Measurements from ENCODE around the gene C6orf120. TPM values are rescaled to one million over a fixed set of nuclear protein-coding genes. Genes with fewer than 3 reads are reported as not detected.

The C6orf120 gene
- total RNA-seq, 1 donor from 2014 or later: 22.0 TPM

DNA sequence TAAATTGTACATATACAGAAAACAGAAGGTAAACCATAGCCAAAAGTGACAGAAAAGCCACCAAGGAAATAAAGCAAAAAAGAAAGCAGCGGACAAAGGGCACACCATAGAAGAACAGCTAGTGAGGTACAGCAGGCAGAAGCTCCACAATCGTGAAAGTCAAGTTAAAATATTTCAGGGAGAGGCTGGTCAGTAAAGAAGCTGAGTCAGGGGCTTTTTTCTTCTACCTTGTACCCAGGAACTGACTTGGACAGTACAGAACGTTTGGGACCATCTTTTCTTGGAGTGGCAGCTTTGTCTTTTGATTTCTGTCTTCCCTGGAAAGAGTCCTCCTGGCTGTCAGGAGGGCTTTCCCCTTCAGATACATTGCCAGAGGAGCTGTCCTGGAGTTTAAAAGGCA lies 8.1 kb downstream of the C6orf120 start:
- Histone ChIP-seq H3K36me3 (peaks cover 66% of the 10 kb centered on the region), H3K27me3 (no peaks in the 10 kb centered on the region), H3K4me3 (no peak overlapping the region), H3K27ac (no peak overlapping the region), H3K9me3 (no peaks in the 10 kb centered on the region), H3K4me1 (no peaks in the 10 kb centered on the region)
- intact Hi-C loops (cut with DNase I): no loop called here
- TF ChIP-seq, protein P1, sequence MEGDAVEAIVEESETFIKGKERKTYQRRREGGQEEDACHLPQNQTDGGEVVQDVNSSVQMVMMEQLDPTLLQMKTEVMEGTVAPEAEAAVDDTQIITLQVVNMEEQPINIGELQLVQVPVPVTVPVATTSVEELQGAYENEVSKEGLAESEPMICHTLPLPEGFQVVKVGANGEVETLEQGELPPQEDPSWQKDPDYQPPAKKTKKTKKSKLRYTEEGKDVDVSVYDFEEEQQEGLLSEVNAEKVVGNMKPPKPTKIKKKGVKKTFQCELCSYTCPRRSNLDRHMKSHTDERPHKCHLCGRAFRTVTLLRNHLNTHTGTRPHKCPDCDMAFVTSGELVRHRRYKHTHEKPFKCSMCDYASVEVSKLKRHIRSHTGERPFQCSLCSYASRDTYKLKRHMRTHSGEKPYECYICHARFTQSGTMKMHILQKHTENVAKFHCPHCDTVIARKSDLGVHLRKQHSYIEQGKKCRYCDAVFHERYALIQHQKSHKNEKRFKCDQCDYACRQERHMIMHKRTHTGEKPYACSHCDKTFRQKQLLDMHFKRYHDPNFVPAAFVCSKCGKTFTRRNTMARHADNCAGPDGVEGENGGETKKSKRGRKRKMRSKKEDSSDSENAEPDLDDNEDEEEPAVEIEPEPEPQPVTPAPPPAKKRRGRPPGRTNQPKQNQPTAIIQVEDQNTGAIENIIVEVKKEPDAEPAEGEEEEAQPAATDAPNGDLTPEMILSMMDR (IDR thresholded peaks at IDR 0.05): no peak
- no peak for DNase-seq
- ATAC-seq: no peak

DNA sequence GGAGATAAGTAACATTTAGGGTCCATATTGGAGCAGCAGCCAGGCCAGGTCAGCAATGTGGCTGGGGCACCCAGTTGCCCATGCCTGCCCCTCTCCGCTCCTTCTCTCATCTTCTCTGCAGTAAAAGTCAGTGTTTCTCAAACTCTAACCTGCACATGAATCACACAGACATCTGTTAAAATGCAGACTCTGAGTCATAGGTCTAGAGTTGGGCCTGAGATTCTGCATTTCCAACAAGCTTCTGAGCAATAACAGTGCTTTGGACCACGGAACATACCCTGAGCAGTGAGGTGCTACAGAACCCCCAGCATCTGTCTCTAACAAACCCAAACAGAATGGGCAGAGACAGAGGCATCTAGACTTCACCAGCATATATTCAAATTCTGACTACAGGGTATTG lies 12.3 kb downstream of the C6orf120 start:
- ATAC-seq: no peak
- Histone ChIP-seq H3K4me3 (no peak overlapping the region), H3K4me1 (no peaks in the 10 kb centered on the region), H3K27me3 (no peaks in the 10 kb centered on the region), H3K9me3 (no peaks in the 10 kb centered on the region), H3K27ac (no peak overlapping the region), H3K36me3 (peaks cover 73% of the 10 kb centered on the region)
- TF ChIP-seq, protein P1 (IDR thresholded peaks at IDR 0.05): no peak
- intact Hi-C loops (cut with DNase I): no loop called here
- no peak for DNase-seq

DNA sequence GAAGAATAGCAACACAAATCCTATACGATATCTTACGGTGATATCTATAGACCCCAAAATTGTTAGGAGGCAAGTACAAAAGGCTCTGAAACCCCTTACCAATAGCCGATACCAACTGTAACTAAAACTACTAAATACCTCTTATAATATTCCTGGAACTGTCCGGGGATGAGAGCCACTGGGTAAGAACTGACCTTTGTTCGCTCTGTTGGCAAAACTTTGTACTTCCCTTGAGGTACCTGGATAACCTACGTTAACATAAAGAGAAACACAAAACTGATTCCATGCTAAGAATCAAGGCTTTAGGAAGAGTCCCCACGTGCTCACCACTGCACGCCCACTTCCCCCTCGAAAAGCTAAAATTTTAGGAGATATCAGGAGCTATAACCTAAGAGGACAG lies 12.7 kb downstream of the C6orf120 start:
- intact Hi-C loops (cut with DNase I): no loop called here
- Histone ChIP-seq H3K9me3 (no peaks in the 10 kb centered on the region), H3K4me3 (no peak overlapping the region), H3K27me3 (no peaks in the 10 kb centered on the region), H3K27ac (no peak overlapping the region), H3K4me1 (no peaks in the 10 kb centered on the region), H3K36me3 (peaks cover 69% of the 10 kb centered on the region)
- TF ChIP-seq, protein P1 (IDR thresholded peaks at IDR 0.05): no peak
- DNase-seq: no peak
- no peak for ATAC-seq

DNA sequence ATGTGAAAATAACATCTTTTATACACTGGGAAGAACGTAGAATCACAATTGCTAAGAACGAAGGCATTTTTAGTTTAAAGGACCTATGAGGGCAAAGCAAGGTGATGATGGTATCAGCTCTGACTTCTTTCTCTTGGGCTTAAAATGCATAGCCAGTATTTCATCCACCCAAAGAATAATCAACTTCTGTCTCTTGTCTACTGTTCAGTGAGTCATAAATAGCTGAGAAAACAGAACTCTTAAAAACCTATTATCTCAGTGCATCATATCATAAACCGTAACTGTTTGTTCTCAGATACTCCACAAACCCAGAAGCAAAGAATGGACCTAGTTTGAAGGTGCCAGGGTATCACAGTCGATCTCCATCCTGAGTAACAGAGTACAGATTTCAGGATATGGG lies 17.2 kb downstream of the C6orf120 start:
- no peak overlapping the region for H3K27ac ChIP-seq
- no peaks in the 10 kb centered on the region for H3K27me3 ChIP-seq
- no peaks in the 10 kb centered on the region for H3K9me3 ChIP-seq
- peaks cover 29% of the 10 kb centered on the region for H3K36me3 ChIP-seq
- intact Hi-C loops (cut with DNase I): no loop called here
- H3K4me3 ChIP-seq: no peak overlapping the region
- TF ChIP-seq, protein P1 (IDR thresholded peaks at IDR 0.05): no peak
- DNase-seq: no peak
- ATAC-seq: no peak
- peaks cover 8% of the 10 kb centered on the region for H3K4me1 ChIP-seq

GRCh38 chr6:169720207-169720855 lies 18.4 kb downstream of the C6orf120 start:
- H3K27me3 ChIP-seq: no peaks in the 10 kb centered on the region
- no peaks in the 10 kb centered on the region for H3K9me3 ChIP-seq
- no peak for ATAC-seq
- no peak overlapping the region for H3K4me3 ChIP-seq
- no peak overlapping the region for H3K27ac ChIP-seq
- DNase-seq: no peak
- TF ChIP-seq, protein P1 (IDR thresholded peaks at IDR 0.05): no peak
- H3K4me1 ChIP-seq: peaks cover 13% of the 10 kb centered on the region
- H3K36me3 ChIP-seq: peaks cover 17% of the 10 kb centered on the region
- intact Hi-C loops (cut with DNase I): no loop called here
